ENCODE measurements around the gene ARHGEF1.
"Not testable (repeated sequence)": the region's sequence is repeated elsewhere in the genome, so short reads cannot be mapped to it uniquely, and the experiment has no call there.

The ARHGEF1 gene

GRCh38 chr19:41906271-41906670, 23.3 kb downstream of the ARHGEF1 start:
- DNase-seq = no peak

GRCh38 chr19:41906916-41907680, 24.1 kb downstream of the ARHGEF1 start:
- DNase-seq = no peak

GRCh38 chr19:41907994-41908615, 25.1 kb downstream of the ARHGEF1 start:
- DNase-seq = no peak

- DNase-seq = no peak
Measured at GRCh38 chr19:41908724-41909464, 25.9 kb downstream of the ARHGEF1 start.

- DNase-seq = no peak
Measured at GRCh38 chr19:41909706-41910105, 26.7 kb downstream of the ARHGEF1 start.

- DNase-seq = no peak
Measured at GRCh38 chr19:41910240-41910991, 27.4 kb downstream of the ARHGEF1 start.

GRCh38 chr19:41910992-41911888, 28.3 kb downstream of the ARHGEF1 start:
- no peak for DNase-seq

- no peak for DNase-seq
Measured at GRCh38 chr19:41911889-41912731, 29.1 kb downstream of the ARHGEF1 start.

- DNase-seq = no peak
Measured at GRCh38 chr19:41912899-41913537, 30.0 kb downstream of the ARHGEF1 start.

- DNase-seq = no peak
Measured at GRCh38 chr19:41913538-41914423, 30.8 kb downstream of the ARHGEF1 start.

- DNase-seq = not testable (repeated sequence)
Measured at GRCh38 chr19:41914424-41914834, 31.4 kb downstream of the ARHGEF1 start.

- DNase-seq = no peak
Measured at GRCh38 chr19:41915021-41915775, 32.2 kb downstream of the ARHGEF1 start.

- DNase-seq = no peak
Measured at GRCh38 chr19:41915776-41916414, 32.9 kb downstream of the ARHGEF1 start.

GRCh38 chr19:41917676-41918075, 34.7 kb downstream of the ARHGEF1 start:
- no peak for DNase-seq

GRCh38 chr19:41918095-41918494, 35.1 kb downstream of the ARHGEF1 start:
- no peak for DNase-seq

GRCh38 chr19:41918653-41919244, 35.8 kb downstream of the ARHGEF1 start:
- DNase-seq = no peak

- DNase-seq = no peak
Measured at GRCh38 chr19:41919948-41920712, 37.1 kb downstream of the ARHGEF1 start.
